Mammary epithelial cell (primary cell): ENCODE results near the gene COL8A2.

Experiments used
- CTCF ChIP-seq, 2 donors: IDR thresholded peaks in 1 of 2; conservative IDR thresholded peaks in 1 of 2; 2 replicates each; pipeline ENCODE4 v1.5.1; 2011 to 2012; ENCODE audit warnings: inconsistent platforms in 2 of 2, low read length in 2 of 2, mild to moderate bottlenecking in 2 of 2, control low read depth in 1 of 2, low read depth in 1 of 2; ENCODE audit not compliant: insufficient read depth in 1 of 2; ENCODE audit errors: extremely low read depth in 1 of 2
- EZH2 ChIP-seq: IDR thresholded peaks from 2 replicates; pipeline ENCODE4 v1.6.1; 2012; ENCODE audit warnings: low read length, inconsistent platforms, borderline replicate concordance

DNA sequence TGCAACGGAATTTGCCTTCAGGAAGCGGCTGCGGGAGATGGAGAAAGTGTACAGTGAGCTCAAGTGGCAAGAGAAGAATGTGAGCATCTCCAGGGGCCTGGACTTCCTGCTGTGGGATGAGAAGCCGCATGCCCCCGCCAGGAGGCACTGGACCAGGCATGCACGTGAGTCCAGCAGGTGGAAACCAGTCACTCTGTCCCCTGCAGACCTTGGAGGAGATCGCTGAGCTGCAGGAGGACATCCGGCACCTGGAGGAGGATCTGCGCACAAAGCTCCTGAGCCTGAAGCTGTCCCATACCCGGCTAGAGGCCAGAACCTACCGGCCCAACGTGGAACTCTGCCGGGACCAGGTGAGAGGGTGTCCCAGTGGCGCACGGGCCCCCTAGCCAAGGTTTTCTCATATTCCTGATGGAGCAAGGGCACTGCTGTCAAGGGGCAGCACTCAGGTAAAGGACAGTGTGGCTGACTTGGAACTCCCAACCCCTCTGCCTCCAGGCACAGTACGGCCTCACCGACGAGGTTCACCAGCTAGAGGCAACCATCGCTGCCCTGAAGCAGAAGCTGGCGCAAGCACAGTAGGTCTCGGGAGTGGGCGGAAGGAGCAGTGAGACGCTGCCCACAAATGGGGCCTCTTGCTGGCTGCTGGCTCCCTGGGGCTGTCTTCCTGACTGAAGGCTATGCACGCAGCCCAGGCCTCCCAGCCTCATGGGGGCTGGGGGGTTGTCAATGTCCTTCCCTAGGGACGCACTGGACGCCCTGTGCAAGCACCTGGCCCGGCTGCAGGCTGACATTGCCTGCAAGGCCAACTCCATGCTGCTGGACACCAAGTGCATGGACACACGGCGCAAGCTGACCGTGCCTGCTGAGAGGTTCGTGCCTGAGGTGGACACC, 37.5 kb downstream of the COL8A2 start:
- TF ChIP-seq CTCF (conservative IDR thresholded peaks at IDR 0.05 in 1 of 2, IDR thresholded peaks at IDR 0.05 in 1 of 2; ENCODE audit: extremely low read depth in 1 of 2, insufficient read depth in 1 of 2, low read depth in 1 of 2, low read length in 2 of 2) (no peak), EZH2 (no peak)
